Retina (tissue), 1 donor: Measurements from ENCODE around the gene UNC5B.

Experiments used
- DNase-seq: peaks from one replicate; pipeline ENCODE4 v3.0.0-alpha.2; 2016

The UNC5B gene

GRCh38 chr10:71212318-71213126 lies at the start of gene UNC5B:
UNC5B (plus strand) TSS chr10:71212570; CDS start chr10:71212986, 416 bp downstream.
- peak; percentile 93 for DNase-seq

DNA sequence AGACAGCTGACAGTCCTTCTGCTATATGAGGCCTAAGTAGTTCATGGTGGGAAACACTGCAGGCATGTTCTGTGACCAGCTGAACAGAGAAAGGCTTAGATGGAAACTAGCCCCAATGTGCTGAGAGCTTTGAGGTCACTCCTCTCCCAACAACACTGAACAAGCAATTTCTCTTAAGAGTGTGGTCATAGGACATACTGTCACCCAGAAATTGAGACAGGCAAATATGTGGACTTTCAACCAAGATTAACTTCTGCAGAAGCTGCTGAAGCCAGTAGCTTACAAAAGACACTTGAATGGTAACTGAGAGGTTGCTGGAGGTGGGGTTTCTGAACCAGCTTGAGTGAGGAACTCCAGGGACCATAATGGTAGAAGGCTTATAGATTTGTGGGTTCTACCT lies 38.9 kb upstream of the UNC5B start:
- no peak for DNase-seq

GRCh38 chr10:71176661-71177060 lies 35.7 kb upstream of the UNC5B start:
- DNase-seq, result peak; percentile 14

- DNase-seq, result no peak
Observed at GRCh38 chr10:71177651-71178199, 34.6 kb upstream of the UNC5B start.

- no peak for DNase-seq
Observed at GRCh38 chr10:71178880-71179279, 33.5 kb upstream of the UNC5B start.

GRCh38 chr10:71179382-71179781 lies 33.0 kb upstream of the UNC5B start:
- no peak for DNase-seq

GRCh38 chr10:71184421-71184820 lies 27.9 kb upstream of the UNC5B start:
- DNase-seq, result no peak

DNA sequence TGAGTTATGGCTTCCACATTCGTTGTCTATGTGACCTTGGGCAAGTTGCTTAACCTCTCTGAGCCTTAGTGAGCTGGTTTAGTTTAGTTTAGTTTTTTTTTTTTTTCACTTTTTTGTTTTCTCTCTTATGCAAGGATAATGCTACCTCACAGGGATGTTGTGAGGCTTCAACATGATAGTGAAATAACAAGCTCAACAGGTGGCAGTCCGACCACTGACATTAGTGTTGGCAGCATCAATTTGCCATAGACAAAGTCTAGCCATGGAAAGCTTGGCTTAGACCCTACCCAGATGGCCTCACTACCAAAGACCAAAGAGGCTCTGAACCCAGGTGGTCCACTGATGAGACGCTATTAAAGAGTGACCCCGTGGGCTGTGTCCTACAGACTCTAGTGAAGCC lies 27.2 kb upstream of the UNC5B start:
- DNase-seq, result no peak

- DNase-seq, result no peak
Observed at GRCh38 chr10:71187197-71187596, 25.2 kb upstream of the UNC5B start.

DNA sequence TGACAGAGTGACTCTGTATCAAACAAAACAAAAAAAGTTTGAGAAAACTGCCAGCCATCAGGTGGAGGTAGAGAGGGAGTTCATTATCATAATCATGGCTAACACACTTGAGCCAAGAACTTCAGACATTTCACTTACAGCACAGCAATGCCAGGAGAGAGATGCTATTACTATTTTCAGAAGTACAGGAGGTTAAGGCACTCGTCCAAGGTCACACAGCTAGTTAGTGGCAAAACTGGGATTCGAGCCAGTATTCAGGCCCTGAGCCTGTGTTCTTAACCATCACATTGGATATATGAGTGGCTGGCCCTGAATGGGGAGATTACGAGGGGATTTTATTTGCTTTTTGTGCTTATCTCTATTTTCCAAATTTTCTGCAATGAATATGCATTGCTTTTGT lies 24.8 kb upstream of the UNC5B start:
- no peak for DNase-seq

GRCh38 chr10:71188201-71188600 lies 24.2 kb upstream of the UNC5B start:
- DNase-seq, result no peak

- no peak for DNase-seq
Observed at GRCh38 chr10:71191019-71191418, 21.4 kb upstream of the UNC5B start.

DNA sequence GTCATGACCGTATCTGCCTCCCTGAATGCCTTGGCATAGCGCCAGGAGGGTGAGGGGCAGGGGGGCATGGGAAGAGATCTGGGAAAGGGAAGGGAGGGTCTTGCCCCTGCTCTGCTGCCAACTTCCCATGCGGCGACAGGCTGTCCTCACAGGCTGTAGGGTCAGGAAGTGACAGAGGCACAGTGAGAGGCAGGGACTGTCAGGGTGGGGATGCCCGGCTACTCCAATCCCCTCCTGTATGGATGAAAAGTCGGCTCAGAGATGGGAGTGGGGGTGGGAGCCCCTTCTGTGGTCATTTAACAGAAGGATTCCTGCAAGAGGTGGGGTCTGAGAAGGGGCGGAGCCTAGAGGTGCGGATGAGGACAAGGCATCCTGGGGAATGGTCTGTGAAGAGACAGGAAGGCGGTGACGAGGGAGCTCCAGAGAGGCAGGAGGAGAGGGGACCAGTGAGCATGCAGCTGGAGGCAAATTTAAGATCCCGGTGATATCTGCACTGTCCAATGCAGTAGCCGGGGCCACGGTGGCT lies 20.8 kb upstream of the UNC5B start:
- DNase-seq, result peak; percentile 32

DNA sequence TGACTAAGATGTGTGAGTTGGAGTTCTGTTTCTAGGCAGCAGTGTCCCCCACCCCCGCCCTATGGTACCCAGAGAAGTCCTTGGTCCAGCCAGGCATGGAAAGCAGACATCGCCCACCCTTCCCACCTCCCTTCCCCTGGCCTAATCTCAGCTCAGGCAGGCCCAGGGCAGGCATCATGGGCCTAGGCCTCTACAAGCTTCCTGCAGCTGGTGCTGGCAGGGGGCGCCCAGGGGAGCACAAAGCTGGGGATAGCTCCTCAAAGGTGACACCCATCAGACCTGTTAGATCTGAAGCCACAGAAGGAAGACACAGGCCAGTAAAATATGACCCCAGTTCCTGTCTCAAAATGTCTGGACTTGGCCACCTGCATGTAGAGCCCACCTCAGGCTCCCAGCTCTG lies 18.9 kb upstream of the UNC5B start:
- DNase-seq, result no peak

GRCh38 chr10:71197955-71198354 lies 14.4 kb upstream of the UNC5B start:
- no peak for DNase-seq

- DNase-seq, result no peak
Observed at GRCh38 chr10:71201849-71202248, 10.5 kb upstream of the UNC5B start.

DNA sequence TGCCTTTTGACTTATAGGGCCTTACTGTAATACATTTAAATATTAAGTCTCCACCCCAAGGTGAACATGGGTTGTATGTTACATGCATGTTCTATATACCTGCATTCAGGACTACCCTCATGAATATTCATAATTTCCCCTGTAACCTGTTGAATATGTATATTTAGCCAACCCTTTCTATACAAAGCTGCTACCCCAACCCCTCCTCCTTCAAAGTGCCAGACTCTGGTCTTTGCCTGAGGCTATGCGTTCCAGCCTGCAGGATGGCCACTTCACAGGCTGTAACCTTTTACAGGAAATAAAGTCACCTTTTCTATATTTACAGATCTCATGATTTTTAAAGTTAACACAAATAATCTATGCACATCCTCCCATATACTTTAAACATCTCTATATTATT lies 10.1 kb upstream of the UNC5B start:
- no peak for DNase-seq

DNA sequence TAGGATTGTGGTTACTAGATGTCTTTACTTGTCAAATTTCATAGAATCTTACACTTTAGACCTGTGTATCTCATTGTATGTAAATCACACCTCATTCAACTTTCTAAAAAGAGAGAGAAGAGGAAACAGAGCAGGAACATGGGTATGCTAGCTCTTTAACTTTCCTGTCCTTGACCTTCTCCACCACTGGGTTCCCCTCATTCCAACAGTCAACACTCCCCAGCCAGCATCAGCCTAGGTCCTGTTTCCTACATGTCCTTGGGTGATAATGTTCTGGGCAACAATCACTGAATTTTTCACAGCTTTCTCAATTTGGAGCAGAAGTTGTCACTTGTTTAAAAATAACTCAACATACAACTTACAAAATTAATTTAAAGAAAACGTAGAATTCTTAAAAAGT lies 9.2 kb upstream of the UNC5B start:
- DNase-seq, result no peak

DNA sequence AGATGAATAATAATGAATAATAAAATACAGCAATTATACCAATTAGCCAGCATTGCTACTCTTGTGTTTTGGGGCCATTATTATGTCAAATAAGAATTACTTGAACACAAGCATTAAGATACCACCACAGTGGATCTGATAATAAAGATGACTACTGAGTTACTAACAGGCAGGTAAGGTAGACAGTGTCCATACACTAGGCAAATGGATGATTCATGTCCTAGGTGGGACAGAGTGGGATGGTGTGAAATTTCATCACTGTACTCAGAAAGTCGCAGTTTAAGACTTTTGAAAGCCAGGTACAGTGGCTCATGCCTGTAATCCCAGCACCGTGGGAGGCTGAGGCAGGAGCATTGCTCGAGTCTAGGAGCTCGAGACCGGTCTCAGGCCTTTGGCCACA lies 8.7 kb upstream of the UNC5B start:
- DNase-seq, result no peak

- no peak for DNase-seq
Observed at GRCh38 chr10:71204746-71205145, 7.6 kb upstream of the UNC5B start.

- DNase-seq, result no peak
Observed at GRCh38 chr10:71205468-71205867, 6.9 kb upstream of the UNC5B start.

- DNase-seq, result no peak
Observed at GRCh38 chr10:71206911-71207310, 5.5 kb upstream of the UNC5B start.

- no peak for DNase-seq
Observed at GRCh38 chr10:71207578-71207977, 4.8 kb upstream of the UNC5B start.

GRCh38 chr10:71209352-71209715 lies 3.0 kb upstream of the UNC5B start:
- no peak for DNase-seq
